Rectal smooth muscle tissue (tissue), 1 donor: Measurements from ENCODE around the gene LCE2B.
"Not testable (repeated sequence)": the region's sequence is repeated elsewhere in the genome, so short reads cannot be mapped to it uniquely, and the experiment has no call there.

Experiments
- H3K27ac ChIP-seq: one replicate; pipeline ENCODE4 v1.7.0; 2013; ENCODE audit warnings: low read depth, low read length, inconsistent platforms
- H3K27me3 ChIP-seq: one replicate; pipeline ENCODE4 v1.7.0; 2013; ENCODE audit warnings: low read length; ENCODE audit not compliant: control insufficient read depth, insufficient read depth
- H3K36me3 ChIP-seq: one replicate; pipeline ENCODE4 v1.7.0; 2013; ENCODE audit warnings: low read length; ENCODE audit not compliant: control insufficient read depth, insufficient read depth
- H3K4me1 ChIP-seq: one replicate; pipeline ENCODE4 v1.7.0; 2013; ENCODE audit warnings: low read length; ENCODE audit not compliant: control insufficient read depth, insufficient read depth
- H3K4me3 ChIP-seq: one replicate; pipeline ENCODE4 v1.7.0; 2013; ENCODE audit warnings: low read length
- H3K9ac ChIP-seq: one replicate; pipeline ENCODE4 v1.7.0; 2013; ENCODE audit warnings: low read length

The LCE2B gene

GRCh38 chr1:152674983-152675382 lies 10.9 kb upstream of the LCE2B start, which contains the start of gene LCE2C:
Gene LCE2C, plus strand, starts transcription at chr1:152675279. Its CDS starts 737 bp downstream, at chr1:152676016.
- H3K27ac ChIP-seq, H3K36me3 ChIP-seq, H3K9ac ChIP-seq, H3K4me1 ChIP-seq, H3K4me3 ChIP-seq, H3K27me3 ChIP-seq: not testable (repeated sequence)

- H3K27ac ChIP-seq, result no peak overlapping the region
- H3K4me1 ChIP-seq, result no peaks in the 10 kb centered on the region
- H3K36me3 ChIP-seq, result no peaks in the 10 kb centered on the region
- no peak overlapping the region for H3K4me3 ChIP-seq
- no peak overlapping the region for H3K9ac ChIP-seq
- H3K27me3 ChIP-seq, result no peaks in the 10 kb centered on the region
These were observed 6.5 kb upstream of the LCE2B start for GRCh38 chr1:152679459-152679858.

- no peak overlapping the region for H3K27ac ChIP-seq
- H3K36me3 ChIP-seq, result no peaks in the 10 kb centered on the region
- no peaks in the 10 kb centered on the region for H3K4me1 ChIP-seq
- no peak overlapping the region for H3K4me3 ChIP-seq
- no peak overlapping the region for H3K9ac ChIP-seq
- H3K27me3 ChIP-seq, result no peaks in the 10 kb centered on the region
These were observed 4.3 kb upstream of the LCE2B start for GRCh38 chr1:152681616-152682015.

GRCh38 chr1:152683846-152684245 lies 2.1 kb upstream of the LCE2B start:
- Histone ChIP-seq H3K27ac (no peak overlapping the region), H3K4me3 (no peak overlapping the region), H3K36me3 (no peaks in the 10 kb centered on the region), H3K9ac (no peak overlapping the region), H3K27me3 (no peaks in the 10 kb centered on the region), H3K4me1 (no peaks in the 10 kb centered on the region)

GRCh38 chr1:152697701-152698600 lies 12.0 kb downstream of the LCE2B start, which contains the start of gene LCE2A:
Gene LCE2A, plus strand, starts transcription at chr1:152698345. Its CDS starts 557 bp downstream, at chr1:152698902.
- Histone ChIP-seq H3K4me1 (no peaks in the 10 kb centered on the region), H3K27me3 (no peaks in the 10 kb centered on the region), H3K36me3 (no peaks in the 10 kb centered on the region), H3K9ac (no peak within 1 kb of the TSS), H3K27ac (no peak within 1 kb of the TSS), H3K4me3 (no peak within 1 kb of the TSS)

- H3K27me3 ChIP-seq, result no peaks in the 10 kb centered on the region
- H3K4me3 ChIP-seq, result no peak overlapping the region
- H3K9ac ChIP-seq, result no peak overlapping the region
- H3K4me1 ChIP-seq, result no peaks in the 10 kb centered on the region
- no peaks in the 10 kb centered on the region for H3K36me3 ChIP-seq
- H3K27ac ChIP-seq, result no peak overlapping the region
These were observed 13.8 kb downstream of the LCE2B start for GRCh38 chr1:152699746-152700145.

GRCh38 chr1:152707860-152708259 lies 21.9 kb downstream of the LCE2B start, which contains the start of gene LCE4A:
Gene LCE4A, plus strand, starts transcription at chr1:152708160. Its CDS starts 916 bp downstream, at chr1:152709076.
- Histone ChIP-seq H3K4me1 (no peaks in the 10 kb centered on the region), H3K9ac (no peak within 1 kb of the TSS), H3K36me3 (no peaks in the 10 kb centered on the region), H3K4me3 (no peak within 1 kb of the TSS), H3K27me3 (no peaks in the 10 kb centered on the region), H3K27ac (no peak within 1 kb of the TSS)

GRCh38 chr1:152718238-152718637 lies 32.3 kb downstream of the LCE2B start:
- Histone ChIP-seq H3K27me3 (no peaks in the 10 kb centered on the region), H3K4me3 (no peak overlapping the region), H3K36me3 (no peaks in the 10 kb centered on the region), H3K27ac (no peak overlapping the region), H3K9ac (no peak overlapping the region), H3K4me1 (no peaks in the 10 kb centered on the region)

- no peaks in the 10 kb centered on the region for H3K36me3 ChIP-seq
- no peaks in the 10 kb centered on the region for H3K27me3 ChIP-seq
- no peak overlapping the region for H3K9ac ChIP-seq
- H3K4me3 ChIP-seq, result no peak overlapping the region
- no peaks in the 10 kb centered on the region for H3K4me1 ChIP-seq
- H3K27ac ChIP-seq, result no peak overlapping the region
These were observed 39.3 kb downstream of the LCE2B start for GRCh38 chr1:152725261-152725660.

- no peaks in the 10 kb centered on the region for H3K4me1 ChIP-seq
- no peak overlapping the region for H3K27ac ChIP-seq
- no peaks in the 10 kb centered on the region for H3K36me3 ChIP-seq
- no peaks in the 10 kb centered on the region for H3K27me3 ChIP-seq
- H3K9ac ChIP-seq, result no peak overlapping the region
- no peak overlapping the region for H3K4me3 ChIP-seq
These were observed 43.1 kb downstream of the LCE2B start for GRCh38 chr1:152728986-152729385.

- Histone ChIP-seq H3K9ac (no peak overlapping the region), H3K36me3 (no peaks in the 10 kb centered on the region), H3K27me3 (no peaks in the 10 kb centered on the region)
These were observed 49.7 kb downstream of the LCE2B start for GRCh38 chr1:152735648-152736047.

More at GRCh38 chr1:152735648-152736047, 49.7 kb downstream of the LCE2B start:
- Histone ChIP-seq H3K27ac (no peak overlapping the region), H3K4me3 (no peak overlapping the region), H3K4me1 (no peaks in the 10 kb centered on the region)
